GM19238 (cell line): ENCODE data around the gene LMF1.
"Not testable (repeated sequence)": the region's sequence is repeated elsewhere in the genome, so short reads cannot be mapped to it uniquely, and the experiment has no call there.

ENCODE experiments used
- DNase-seq: peaks from one replicate; pipeline ENCODE4 v3.0.0; 2011; ENCODE audit warnings: low spot score; ENCODE audit not compliant: insufficient read length

Gene LMF1

GRCh38 chr16:870856-871561 lies 99.8 kb downstream of the LMF1 start:
- no peak for DNase-seq

- no peak for DNase-seq
Observed at GRCh38 chr16:869823-870641, 100.8 kb downstream of the LMF1 start.

GRCh38 chr16:868846-869822 lies 101.7 kb downstream of the LMF1 start:
- DNase-seq, result no peak

GRCh38 chr16:868386-868755 lies 102.4 kb downstream of the LMF1 start:
- no peak for DNase-seq

GRCh38 chr16:867421-868385 lies 103.1 kb downstream of the LMF1 start:
- DNase-seq, result no peak

- DNase-seq, result no peak
Observed at GRCh38 chr16:866252-866896, 104.4 kb downstream of the LMF1 start.

GRCh38 chr16:865026-865425 lies 105.8 kb downstream of the LMF1 start:
- DNase-seq, result no peak

- DNase-seq, result no peak
Observed at GRCh38 chr16:861446-861845, 109.3 kb downstream of the LMF1 start.

- DNase-seq, result no peak
Observed at GRCh38 chr16:860891-861290, 109.9 kb downstream of the LMF1 start.

- not testable (repeated sequence) for DNase-seq
Observed at GRCh38 chr16:858971-859370, 111.8 kb downstream of the LMF1 start.

- DNase-seq, result not testable (repeated sequence)
Observed at GRCh38 chr16:858441-858840, 112.3 kb downstream of the LMF1 start.

- no peak for DNase-seq
Observed at GRCh38 chr16:856811-857210, 114.0 kb downstream of the LMF1 start.

- DNase-seq, result no peak
Observed at GRCh38 chr16:856101-856500, 114.7 kb downstream of the LMF1 start.

GRCh38 chr16:855471-855870 lies 115.3 kb downstream of the LMF1 start:
- DNase-seq, result no peak

GRCh38 chr16:854808-855410 lies 115.9 kb downstream of the LMF1 start:
- no peak for DNase-seq

GRCh38 chr16:853981-854807 lies 116.6 kb downstream of the LMF1 start:
- no peak for DNase-seq

GRCh38 chr16:853306-853705 lies 117.5 kb downstream of the LMF1 start:
- DNase-seq, result no peak

- no peak for DNase-seq
Observed at GRCh38 chr16:852451-853185, 118.2 kb downstream of the LMF1 start.
